Endothelial cell of umbilical vein (primary cell): ENCODE data around the gene ITGA11. TPM values are rescaled to one million over a fixed set of nuclear protein-coding genes. Genes with fewer than 3 reads are reported as not detected.

Experiments
- BruUV-seq: library from RNA; stranded (reverse); fragments of 400-500 nt; replicated peaks from 2 replicates; lab custom pipeline; 2021; lab: Mats Ljungman, UMichigan
- CTCF ChIA-PET: fragments of 300-600, 350-600 bp; sonication (Branson Sonifier 250); formaldehyde crosslinking; loops from one replicate; lab custom pipeline; 2021; ENCODE audit warnings: antibody characterized with exemption, inconsistent platforms; lab: Charles Lee
- POLR2A ChIA-PET: fragments of 300-600, 350-600 bp; sonication (Branson Sonifier 250); formaldehyde crosslinking; loops from one replicate; lab custom pipeline; 2021; ENCODE audit warnings: antibody characterized with exemption, inconsistent platforms; lab: Charles Lee
- DNase-seq: peaks from one replicate; pipeline ENCODE4 v3.0.0-alpha.2; 2011; ENCODE audit warnings: low read depth, low spot score
- FAIRE-seq: peaks from 2 replicates; lab custom pipeline; 2011; peaks lifted over from hg19 to GRCh38; lab: Jason Lieb, UNC
- H2AFZ ChIP-seq: 2 replicates; pipeline ENCODE4 v1.6.0; 2012; ENCODE audit warnings: low read depth, low read length, control low read depth, inconsistent platforms
- H3K27ac ChIP-seq: 2 replicates; pipeline ENCODE4 v1.5.1; 2011; ENCODE audit warnings: low read depth, mild to moderate bottlenecking, control low read depth, low read length, moderate library complexity; ENCODE audit not compliant: insufficient read depth
- H3K27me3 ChIP-seq, 2 experiments: 2 replicates each; pipeline versions ENCODE4 v1.6.0 to v1.6.1; 2011; ENCODE audit warnings: low read length in 2 of 2, mixed read lengths in 1 of 2; ENCODE audit not compliant: control insufficient read depth in 2 of 2, insufficient read depth in 2 of 2
- H3K36me3 ChIP-seq, 2 experiments: 2 replicates in 1 of 2; 3 replicates in 1 of 2; pipeline ENCODE4 v1.5.1; 2011; ENCODE audit warnings: low read length in 2 of 2, mild to moderate bottlenecking in 1 of 2, moderate library complexity in 1 of 2; ENCODE audit not compliant: control insufficient read depth in 2 of 2, insufficient read depth in 2 of 2; ENCODE audit errors: extremely low read depth in 1 of 2
- H3K4me1 ChIP-seq: 3 replicates; pipeline ENCODE4 v1.5.1; 2011; ENCODE audit warnings: mild to moderate bottlenecking, low read length; ENCODE audit not compliant: control insufficient read depth, insufficient read depth; ENCODE audit errors: extremely low read depth
- H3K4me2 ChIP-seq: 2 replicates; pipeline ENCODE4 v1.6.1; 2011; ENCODE audit warnings: low read length, control low read depth, mixed read lengths; ENCODE audit not compliant: insufficient read depth
- H3K4me3 ChIP-seq, 3 experiments: fragments of 200-600 bp in 1 of 3; sonication (generic), shearing (Covaris generic) in 1 of 3; replicated peaks in 1 of 3; 2 replicates each; pipeline ENCODE4 v1.5.1; 2011 to 2016; ENCODE audit warnings: control low read depth in 3 of 3, low read length in 3 of 3, mild to moderate bottlenecking in 2 of 3, inconsistent platforms in 1 of 3, low read depth in 1 of 3, moderate library complexity in 1 of 3; ENCODE audit not compliant: insufficient read depth in 1 of 3
- H3K79me2 ChIP-seq: 2 replicates; pipeline ENCODE4 v1.6.0; 2012; ENCODE audit warnings: low read length, inconsistent platforms; ENCODE audit not compliant: control insufficient read depth, insufficient read depth
- H3K9ac ChIP-seq: replicated peaks from 2 replicates; pipeline ENCODE3; 2011; ENCODE audit warnings: low read length, control low read depth; ENCODE audit not compliant: insufficient read depth; ENCODE audit errors: extremely low read depth
- H3K9me1 ChIP-seq: replicated peaks from 3 replicates; pipeline ENCODE4 v1.6.0; 2011; ENCODE audit warnings: mild to moderate bottlenecking, low read length; ENCODE audit not compliant: control insufficient read depth, insufficient read depth; ENCODE audit errors: extremely low read depth
- H3K9me3 ChIP-seq: replicated peaks from 2 replicates; pipeline ENCODE4 v1.5.1; 2012; ENCODE audit warnings: low read length, inconsistent platforms; ENCODE audit not compliant: control insufficient read depth, insufficient read depth
- H4K20me1 ChIP-seq: replicated peaks from 2 replicates; pipeline ENCODE3; 2011; ENCODE audit warnings: mild to moderate bottlenecking, low read length; ENCODE audit not compliant: control insufficient read depth, insufficient read depth; ENCODE audit errors: extremely low read depth
- EZH2 ChIP-seq: IDR thresholded peaks from 2 replicates; pipeline ENCODE4 v1.6.1; 2012; ENCODE audit warnings: borderline replicate concordance, low read depth, mild to moderate bottlenecking, moderate library complexity, low read length, inconsistent platforms; ENCODE audit not compliant: severe bottlenecking
- GATA2 ChIP-seq: IDR thresholded peaks from 2 replicates; pipeline ENCODE4 v1.7.0; 2011; ENCODE audit warnings: low read depth, mild to moderate bottlenecking, moderate library complexity, mixed read lengths, low read length; ENCODE audit not compliant: insufficient read length, insufficient read depth
- JUN ChIP-seq: IDR thresholded peaks from 2 replicates; pipeline ENCODE4 v1.6.1; 2011; ENCODE audit warnings: borderline replicate concordance, low read depth; ENCODE audit not compliant: insufficient read length, insufficient read depth
- MYC ChIP-seq: IDR thresholded peaks from one replicate; pipeline ENCODE4 v1.6.1; 2011; ENCODE audit warnings: mild to moderate bottlenecking, low read depth, low read length
- POLR2AphosphoS5 ChIP-seq: IDR thresholded peaks from 2 replicates; pipeline ENCODE4 v1.6.1; 2012; ENCODE audit warnings: low read depth, mild to moderate bottlenecking, control low read depth, low read length, moderate library complexity; ENCODE audit not compliant: insufficient read depth
- dilution Hi-C: fragments of 300-500 bp; cut with MboI; formaldehyde crosslinking; loops from one replicate; pipeline ENCODE4 v1.15.0; 2019; ENCODE audit warnings: low sequenced_read_pairs; ENCODE audit not compliant: extremely low pct_ligation_motif_present
- intact Hi-C: fragments of 100-400 bp; cut with micrococcal nuclease; formaldehyde crosslinking; loops from one replicate; pipeline ENCODE4 v1.10.0; 2022
- polyA plus RNA-seq, 4 experiments: library from polyadenylated mRNA; depleted of rRNA in 3 of 4; stranded (reverse) in 3 of 4; unstranded in 1 of 4; fragments of >200 nt; gene quantifications; 2 replicates each; pipeline versions ENCODE4 v1.2.1 to v1.2.3, GENCODE V29; 2011 to 2012; ENCODE audit warnings: missing spikeins in 1 of 4
- total RNA-seq: library from RNA; stranded (reverse); gene quantifications from 2 replicates; pipeline ENCODE4 v1.2.3, GENCODE V29; 2021

ITGA11 gene
- total and polyA plus RNA-seq, 2 donors (not counting 3 experiments of a cell fraction or from before 2014, with no cell fraction given) = 0.18 to 1.0 TPM

DNA sequence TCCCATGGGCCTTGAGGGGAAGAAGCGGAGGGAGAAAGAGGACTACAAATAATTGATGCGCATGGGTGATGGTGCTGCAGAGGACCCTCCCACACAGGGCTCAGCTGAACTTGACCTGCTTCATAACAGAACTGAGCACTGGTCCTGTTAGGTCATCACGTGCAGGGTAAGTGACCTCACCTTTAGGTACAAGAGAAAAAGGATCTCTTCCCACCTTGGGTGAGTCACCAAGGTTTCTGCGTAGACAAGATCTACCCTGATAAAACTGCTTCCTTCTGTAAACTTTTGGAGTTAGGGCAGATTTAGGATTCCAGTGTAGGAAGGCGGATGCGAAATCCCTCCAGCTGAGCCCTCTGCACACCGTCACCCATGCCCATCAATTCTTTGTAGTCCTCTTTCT, 87.4 kb downstream of the ITGA11 start:
- dilution Hi-C loops (no loop called here), intact Hi-C loops (no loop called here)
- no peak overlapping the region for H3K4me3 ChIP-seq
- H3K27me3 ChIP-seq = no peaks in the 10 kb centered on the region
- H3K4me2 ChIP-seq = no peak overlapping the region
- no peak overlapping the region for H3K27ac ChIP-seq
- H3K9ac ChIP-seq = no peak overlapping the region
- no peaks in the 10 kb centered on the region for H3K9me1 ChIP-seq
- no peak for DNase-seq
- no peaks in the 10 kb centered on the region for H4K20me1 ChIP-seq
- peaks cover 21% of the 10 kb centered on the region for H3K4me1 ChIP-seq
- TF ChIP-seq JUN (peak; percentile 18), POLR2AphosphoS5 (no peak), GATA2 (no peak), EZH2 (no peak)
- FAIRE-seq = no peak
- H3K9me3 ChIP-seq = no peaks in the 10 kb centered on the region
- POLR2A ChIA-PET = no interaction called here
- CTCF ChIA-PET = interaction anchor here (4.3 kb wide), 1 partner anchor 38 kb away, joined by 17 read pairs; no protein-coding TSS in a partner anchor
- BruUV-seq = no TSS peak
- no peak overlapping the region for H2AFZ ChIP-seq
- H3K79me2 ChIP-seq = no peaks in the 10 kb centered on the region
- no peaks in the 10 kb centered on the region for H3K36me3 ChIP-seq

DNA sequence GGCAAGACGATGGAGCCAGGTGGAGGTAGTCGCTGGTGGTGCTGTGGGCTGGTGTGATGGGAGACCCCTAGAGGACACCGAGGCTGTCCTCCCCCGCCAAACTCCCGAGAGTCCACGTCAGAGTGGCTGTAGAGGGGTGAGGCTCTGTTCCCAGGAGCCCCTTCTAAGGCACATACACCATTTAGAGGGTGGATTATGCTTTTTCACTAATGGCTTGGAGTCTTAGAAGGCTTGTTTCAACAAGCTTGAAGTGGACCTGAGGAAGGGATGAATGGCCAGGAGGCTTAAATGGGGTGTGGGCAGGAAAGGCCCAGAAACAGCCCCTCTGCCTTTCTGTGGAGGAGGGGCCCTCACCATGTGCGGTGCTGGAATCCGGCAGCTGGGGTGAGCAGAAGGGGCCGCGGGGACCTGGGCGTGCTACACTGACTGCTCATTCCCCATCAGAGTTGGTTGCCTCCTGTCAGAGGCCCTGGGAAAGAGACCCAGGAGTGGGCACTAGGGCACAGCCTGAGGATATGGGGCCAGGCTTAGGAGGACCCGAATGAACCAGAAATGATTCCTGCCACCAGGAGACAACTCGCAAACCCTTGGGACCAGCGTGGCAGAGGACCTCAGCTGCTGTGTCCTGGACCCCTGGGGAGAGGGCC, 88.3 kb downstream of the ITGA11 start:
- no peaks in the 10 kb centered on the region for H3K9me1 ChIP-seq
- no peaks in the 10 kb centered on the region for H3K36me3 ChIP-seq
- dilution Hi-C loops (no loop called here), intact Hi-C loops (no loop called here)
- DNase-seq = no peak
- H3K79me2 ChIP-seq = no peaks in the 10 kb centered on the region
- H3K4me2 ChIP-seq = no peak overlapping the region
- no peaks in the 10 kb centered on the region for H4K20me1 ChIP-seq
- peaks cover 21% of the 10 kb centered on the region for H3K4me1 ChIP-seq
- no peak for TF ChIP-seq EZH2
- no peak for TF ChIP-seq GATA2
- no peak for TF ChIP-seq MYC
- no peak overlapping the region for H3K4me3 ChIP-seq
- H2AFZ ChIP-seq = no peak overlapping the region
- ChIA-PET CTCF (interaction anchor here (1.2 to 4.3 kb wide), 2 partner anchors 18 to 37 kb away, joined by 5 to 17 read pairs; no protein-coding TSS in a partner anchor), POLR2A (no interaction called here)
- H3K9me3 ChIP-seq = no peaks in the 10 kb centered on the region
- no peak for FAIRE-seq
- H3K27ac ChIP-seq = no peak overlapping the region
- BruUV-seq = no TSS peak
- H3K27me3 ChIP-seq = no peaks in the 10 kb centered on the region
- no peak overlapping the region for H3K9ac ChIP-seq
